Osteocyte (in vitro differentiated cells): Measurements from ENCODE around the gene YY1AP1. TPM values are rescaled to one million over a fixed set of nuclear protein-coding genes. Genes with fewer than 3 reads are reported as not detected.
"Not testable (repeated sequence)": the region's sequence is repeated elsewhere in the genome, so short reads cannot be mapped to it uniquely, and the experiment has no call there.

Experiments used
- DNase-seq: peaks from one replicate; pipeline ENCODE4 v3.0.0; 2021; ENCODE audit warnings: mixed read lengths; ENCODE audit not compliant: unreplicated experiment; ENCODE audit errors: extremely low spot score
- H3K27ac Mint-ChIP-seq: one replicate; pipeline ENCODE4 v1.8.0; 2021; ENCODE audit warnings: mild to moderate bottlenecking, mixed read lengths; ENCODE audit not compliant: unreplicated experiment
- H3K27me3 Mint-ChIP-seq: one replicate; pipeline ENCODE4 v1.8.0; 2021; ENCODE audit warnings: mixed read lengths; ENCODE audit not compliant: unreplicated experiment
- H3K36me3 Mint-ChIP-seq: one replicate; pipeline ENCODE4 v1.8.0; 2021; ENCODE audit warnings: mixed read lengths; ENCODE audit not compliant: unreplicated experiment
- H3K4me1 Mint-ChIP-seq: one replicate; pipeline ENCODE4 v1.8.0; 2021; ENCODE audit warnings: mixed read lengths; ENCODE audit not compliant: unreplicated experiment
- H3K4me3 Mint-ChIP-seq: one replicate; pipeline ENCODE4 v1.8.0; 2021; ENCODE audit warnings: mild to moderate bottlenecking, moderate library complexity, mixed read lengths; ENCODE audit not compliant: unreplicated experiment
- H3K9me3 Mint-ChIP-seq: one replicate; pipeline ENCODE4 v1.8.0; 2021; ENCODE audit warnings: mixed read lengths; ENCODE audit not compliant: unreplicated experiment
- total RNA-seq: library from RNA; stranded (reverse); gene quantifications from 2 replicates; pipeline ENCODE4 v1.2.1, GENCODE V29; 2021
- TF ChIP-seq, protein P1 (sequence below): fragments of 200-600 bp; sonication (generic); IDR thresholded peaks from 2 replicates; pipeline ENCODE4 v1.5.0; 2021; ENCODE audit warnings: antibody characterized with exemption, mild to moderate bottlenecking, moderate library complexity

YY1AP1 gene
- total RNA-seq, 1 donor from 2014 or later = 53.3 TPM

DNA sequence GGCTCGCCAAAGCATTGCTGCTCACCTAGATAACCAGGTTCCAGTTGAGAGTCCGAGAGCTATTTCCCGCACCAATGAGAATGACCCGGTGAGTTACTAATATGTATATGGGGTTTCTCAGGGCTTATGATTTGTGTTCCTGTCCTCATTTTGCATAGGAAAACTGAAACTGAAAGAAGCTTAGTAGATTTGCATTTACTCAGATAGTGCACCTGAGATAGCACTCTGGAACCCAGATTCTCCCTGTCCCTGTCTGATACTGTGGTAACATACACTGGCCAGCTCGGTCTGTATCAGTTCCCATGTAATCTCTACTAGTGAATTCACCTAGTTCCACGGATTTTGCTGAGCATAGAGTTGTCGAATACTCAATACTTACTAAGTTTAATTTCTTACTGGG, 28.5 kb upstream of the YY1AP1 start:
- Mint-ChIP-seq H3K9me3 (no peaks in the 10 kb centered on the region), H3K4me3 (no peak overlapping the region), H3K4me1 (no peaks in the 10 kb centered on the region), H3K36me3 (peaks cover 27% of the 10 kb centered on the region), H3K27me3 (no peaks in the 10 kb centered on the region), H3K27ac (no peak overlapping the region)
- no peak for DNase-seq
- TF ChIP-seq, protein P1, sequence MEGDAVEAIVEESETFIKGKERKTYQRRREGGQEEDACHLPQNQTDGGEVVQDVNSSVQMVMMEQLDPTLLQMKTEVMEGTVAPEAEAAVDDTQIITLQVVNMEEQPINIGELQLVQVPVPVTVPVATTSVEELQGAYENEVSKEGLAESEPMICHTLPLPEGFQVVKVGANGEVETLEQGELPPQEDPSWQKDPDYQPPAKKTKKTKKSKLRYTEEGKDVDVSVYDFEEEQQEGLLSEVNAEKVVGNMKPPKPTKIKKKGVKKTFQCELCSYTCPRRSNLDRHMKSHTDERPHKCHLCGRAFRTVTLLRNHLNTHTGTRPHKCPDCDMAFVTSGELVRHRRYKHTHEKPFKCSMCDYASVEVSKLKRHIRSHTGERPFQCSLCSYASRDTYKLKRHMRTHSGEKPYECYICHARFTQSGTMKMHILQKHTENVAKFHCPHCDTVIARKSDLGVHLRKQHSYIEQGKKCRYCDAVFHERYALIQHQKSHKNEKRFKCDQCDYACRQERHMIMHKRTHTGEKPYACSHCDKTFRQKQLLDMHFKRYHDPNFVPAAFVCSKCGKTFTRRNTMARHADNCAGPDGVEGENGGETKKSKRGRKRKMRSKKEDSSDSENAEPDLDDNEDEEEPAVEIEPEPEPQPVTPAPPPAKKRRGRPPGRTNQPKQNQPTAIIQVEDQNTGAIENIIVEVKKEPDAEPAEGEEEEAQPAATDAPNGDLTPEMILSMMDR = no peak

- Mint-ChIP-seq H3K4me1 (no peaks in the 10 kb centered on the region), H3K4me3 (no peak overlapping the region), H3K9me3 (no peaks in the 10 kb centered on the region), H3K36me3 (peaks cover 25% of the 10 kb centered on the region), H3K27me3 (no peaks in the 10 kb centered on the region), H3K27ac (no peak overlapping the region)
- DNase-seq = no peak
- TF ChIP-seq, protein P1 = no peak
These were observed 27.2 kb upstream of the YY1AP1 start for GRCh38 chr1:155715777-155716176.

GRCh38 chr1:155715056-155715455, 26.5 kb upstream of the YY1AP1 start:
- not testable (repeated sequence) for H3K27ac Mint-ChIP-seq, H3K4me1 Mint-ChIP-seq, H3K4me3 Mint-ChIP-seq, H3K9me3 Mint-ChIP-seq, H3K27me3 Mint-ChIP-seq, DNase-seq
- peaks cover 25% of the 10 kb centered on the region for H3K36me3 Mint-ChIP-seq

DNA sequence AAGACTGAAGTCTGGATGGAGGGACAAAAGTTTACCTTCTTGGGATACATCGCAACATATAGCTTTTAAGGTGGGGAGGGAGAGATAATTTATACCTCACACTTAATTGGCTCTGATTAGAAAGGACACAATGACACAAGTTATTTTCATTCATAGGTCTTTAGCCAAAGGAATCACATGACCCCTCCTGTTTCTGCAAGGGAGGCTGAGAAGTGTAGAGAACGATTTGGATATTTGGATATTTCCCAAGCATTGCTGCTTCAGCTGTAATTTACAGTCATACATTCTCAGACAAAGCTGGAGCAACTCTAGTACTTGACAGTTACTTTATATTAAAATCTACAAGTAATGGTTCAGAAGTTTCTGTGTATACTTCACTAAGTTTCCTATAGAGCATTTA, 24.5 kb upstream of the YY1AP1 start:
- H3K4me3 Mint-ChIP-seq = no peak overlapping the region
- no peaks in the 10 kb centered on the region for H3K27me3 Mint-ChIP-seq
- no peaks in the 10 kb centered on the region for H3K9me3 Mint-ChIP-seq
- TF ChIP-seq, protein P1 = no peak
- H3K36me3 Mint-ChIP-seq = peaks cover 26% of the 10 kb centered on the region
- no peaks in the 10 kb centered on the region for H3K4me1 Mint-ChIP-seq
- no peak overlapping the region for H3K27ac Mint-ChIP-seq
- DNase-seq = no peak

- not testable (repeated sequence) for DNase-seq, H3K4me3 Mint-ChIP-seq, H3K27ac Mint-ChIP-seq, H3K4me1 Mint-ChIP-seq, H3K9me3 Mint-ChIP-seq, H3K27me3 Mint-ChIP-seq
- peaks cover 23% of the 10 kb centered on the region for H3K36me3 Mint-ChIP-seq
These were observed 24.1 kb upstream of the YY1AP1 start for GRCh38 chr1:155712636-155713035.

DNA sequence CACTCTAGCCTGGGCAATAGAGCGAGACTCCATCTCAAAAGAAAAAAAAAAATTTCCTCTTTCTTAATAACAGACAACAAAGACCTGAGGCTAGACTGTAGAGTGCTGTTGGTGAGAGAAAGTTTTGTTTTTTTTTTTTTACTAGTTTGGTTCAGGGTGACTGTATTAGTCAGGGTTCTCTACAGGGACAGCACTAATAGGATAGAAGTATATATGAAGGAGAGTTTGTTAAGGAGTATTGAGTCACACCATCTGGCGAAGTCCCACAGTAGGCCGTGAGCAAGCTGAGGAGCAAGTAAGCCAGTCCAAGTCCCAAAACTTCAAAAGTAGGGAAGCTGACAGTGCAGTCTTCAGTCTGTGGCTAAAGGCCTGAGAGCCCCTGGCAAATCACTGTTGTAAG, 22.9 kb upstream of the YY1AP1 start:
- H3K36me3 Mint-ChIP-seq = peaks cover 18% of the 10 kb centered on the region
- H3K4me3 Mint-ChIP-seq, H3K4me1 Mint-ChIP-seq, DNase-seq, H3K27me3 Mint-ChIP-seq, H3K9me3 Mint-ChIP-seq, H3K27ac Mint-ChIP-seq: not testable (repeated sequence)

- TF ChIP-seq, protein P1 = no peak
- Mint-ChIP-seq H3K27me3 (no peaks in the 10 kb centered on the region), H3K36me3 (peaks cover 18% of the 10 kb centered on the region), H3K9me3 (no peaks in the 10 kb centered on the region), H3K27ac (no peak overlapping the region), H3K4me3 (no peak overlapping the region), H3K4me1 (peaks cover 5% of the 10 kb centered on the region)
- DNase-seq = no peak
These were observed 20.8 kb upstream of the YY1AP1 start for GRCh38 chr1:155709391-155709790.
